ENCODE results near the gene IFI16.

DNA sequence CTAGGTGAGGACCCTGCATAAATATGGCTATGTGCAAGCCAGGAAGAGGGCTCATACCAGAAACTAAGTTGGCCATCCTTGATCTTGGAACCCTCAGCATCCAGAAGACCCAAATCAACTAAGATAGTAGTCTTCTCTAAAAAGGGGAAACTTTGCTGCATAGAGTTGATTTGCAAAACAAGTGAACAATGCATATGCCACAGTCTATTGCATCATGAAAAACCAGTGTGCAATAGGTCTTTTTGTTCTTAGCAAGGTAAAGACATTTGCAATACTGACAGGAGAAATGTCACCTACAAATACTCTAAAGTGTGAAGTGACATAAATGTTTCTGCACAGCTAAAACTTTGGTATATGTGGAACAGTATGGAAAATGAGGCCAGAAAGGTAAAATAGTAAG, 2.0 kb upstream of the IFI16 start:
- TF ChIP-seq, protein P1, sequence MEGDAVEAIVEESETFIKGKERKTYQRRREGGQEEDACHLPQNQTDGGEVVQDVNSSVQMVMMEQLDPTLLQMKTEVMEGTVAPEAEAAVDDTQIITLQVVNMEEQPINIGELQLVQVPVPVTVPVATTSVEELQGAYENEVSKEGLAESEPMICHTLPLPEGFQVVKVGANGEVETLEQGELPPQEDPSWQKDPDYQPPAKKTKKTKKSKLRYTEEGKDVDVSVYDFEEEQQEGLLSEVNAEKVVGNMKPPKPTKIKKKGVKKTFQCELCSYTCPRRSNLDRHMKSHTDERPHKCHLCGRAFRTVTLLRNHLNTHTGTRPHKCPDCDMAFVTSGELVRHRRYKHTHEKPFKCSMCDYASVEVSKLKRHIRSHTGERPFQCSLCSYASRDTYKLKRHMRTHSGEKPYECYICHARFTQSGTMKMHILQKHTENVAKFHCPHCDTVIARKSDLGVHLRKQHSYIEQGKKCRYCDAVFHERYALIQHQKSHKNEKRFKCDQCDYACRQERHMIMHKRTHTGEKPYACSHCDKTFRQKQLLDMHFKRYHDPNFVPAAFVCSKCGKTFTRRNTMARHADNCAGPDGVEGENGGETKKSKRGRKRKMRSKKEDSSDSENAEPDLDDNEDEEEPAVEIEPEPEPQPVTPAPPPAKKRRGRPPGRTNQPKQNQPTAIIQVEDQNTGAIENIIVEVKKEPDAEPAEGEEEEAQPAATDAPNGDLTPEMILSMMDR (tag by site-specific recombination; IDR thresholded peaks at IDR 0.05) = no peak
- TF ChIP-seq ZNF416 (tag by site-specific recombination; IDR thresholded peaks at IDR 0.05) (no peak), ZNF558 (tag by site-specific recombination; IDR thresholded peaks at IDR 0.05) (no peak), KLF9 (tag by site-specific recombination; IDR thresholded peaks at IDR 0.05; ENCODE audit: low read depth) (no peak)

Measured in HEK293 (cell line).